ENCODE results near the gene CAPN9. TPM values are rescaled to one million over a fixed set of nuclear protein-coding genes. Genes with fewer than 3 reads are reported as not detected.

CAPN9 gene
- polyA plus RNA-seq, 1 donor (not counting 4 experiments of a cell fraction or from before 2014, with no cell fraction given): not detected

- H3K27me3 ChIP-seq (ENCODE audit: control insufficient read depth, extremely low read depth, insufficient read depth, low read length): no peaks in the 10 kb centered on the region
- no peak for FAIRE-seq
- DNase-seq (ENCODE audit: low read depth, low spot score): no peak
- H3K36me3 ChIP-seq (ENCODE audit: control insufficient read depth in 2 of 2, extremely low read depth in 1 of 2, insufficient read depth in 2 of 2, low read length in 2 of 2): no peaks in the 10 kb centered on the region
- H4K20me1 ChIP-seq (ENCODE audit: control insufficient read depth, extremely low read depth, insufficient read depth, low read length): no peaks in the 10 kb centered on the region
- H3K4me3 ChIP-seq (ENCODE audit: control insufficient read depth in 2 of 3, extremely low read depth in 1 of 3, insufficient read depth in 2 of 3, low read depth in 1 of 3, low read length in 3 of 3): no peak overlapping the region
- no peaks in the 10 kb centered on the region for H3K4me1 ChIP-seq (ENCODE audit: control insufficient read depth, extremely low read depth, insufficient read depth, low read length)
- H3K4me2 ChIP-seq (ENCODE audit: control insufficient read depth, extremely low read depth, insufficient read depth, low read depth, low read length): no peak overlapping the region
- no peak overlapping the region for H2AFZ ChIP-seq (ENCODE audit: control insufficient read depth, low read length)
- no peaks in the 10 kb centered on the region for H3K9me1 ChIP-seq (ENCODE audit: control insufficient read depth, extremely low read depth, insufficient read depth, low read length)
- H3K9me3 ChIP-seq (ENCODE audit: control insufficient read depth, low read depth, low read length): no peaks in the 10 kb centered on the region
- TF ChIP-seq EZH2 (IDR thresholded peaks at IDR 0.05; ENCODE audit: low read length) (no peak), CTCF (optimal IDR thresholded peaks at IDR 0.05 in 1 of 3, IDR thresholded peaks at IDR 0.05 in 1 of 3, conservative IDR thresholded peaks at IDR 0.05 in 1 of 3; ENCODE audit: extremely low read depth in 1 of 3, insufficient read depth in 2 of 3, low read length in 3 of 3) (no peak)
- no peak overlapping the region for H3K9ac ChIP-seq (ENCODE audit: control insufficient read depth, extremely low read depth, insufficient read depth, low read length)
- no peaks in the 10 kb centered on the region for H3K79me2 ChIP-seq (ENCODE audit: control insufficient read depth, insufficient read depth, low read length)
- H3K27ac ChIP-seq (ENCODE audit: control insufficient read depth, insufficient read depth, low read length): no peak overlapping the region
- dilution Hi-C loops (cut with MboI; ENCODE audit: extremely low pct_ligation_motif_present, low sequenced_read_pairs): no loop called here
Measured at GRCh38 chr1:230754796-230755195, 7.6 kb downstream of the CAPN9 start.

GRCh38 chr1:230757856-230758708 lies 10.9 kb downstream of the CAPN9 start:
- Histone ChIP-seq H3K27me3 (ENCODE audit: control insufficient read depth, extremely low read depth, insufficient read depth, low read length) (no peaks in the 10 kb centered on the region), H3K4me1 (ENCODE audit: control insufficient read depth, extremely low read depth, insufficient read depth, low read length) (no peaks in the 10 kb centered on the region), H3K9me1 (ENCODE audit: control insufficient read depth, extremely low read depth, insufficient read depth, low read length) (no peaks in the 10 kb centered on the region), H4K20me1 (ENCODE audit: control insufficient read depth, extremely low read depth, insufficient read depth, low read length) (no peaks in the 10 kb centered on the region), H3K79me2 (ENCODE audit: control insufficient read depth, insufficient read depth, low read length) (no peaks in the 10 kb centered on the region), H3K36me3 (ENCODE audit: control insufficient read depth in 2 of 2, extremely low read depth in 1 of 2, insufficient read depth in 2 of 2, low read length in 2 of 2) (no peaks in the 10 kb centered on the region), H2AFZ (ENCODE audit: control insufficient read depth, low read length) (no peak overlapping the region), H3K27ac (ENCODE audit: control insufficient read depth, insufficient read depth, low read length) (no peak overlapping the region), H3K9me3 (ENCODE audit: control insufficient read depth, low read depth, low read length) (no peaks in the 10 kb centered on the region), H3K9ac (ENCODE audit: control insufficient read depth, extremely low read depth, insufficient read depth, low read length) (no peak overlapping the region), H3K4me2 (ENCODE audit: control insufficient read depth, extremely low read depth, insufficient read depth, low read depth, low read length) (no peak overlapping the region), H3K4me3 (ENCODE audit: control insufficient read depth in 2 of 3, extremely low read depth in 1 of 3, insufficient read depth in 2 of 3, low read depth in 1 of 3, low read length in 3 of 3) (no peak overlapping the region)
- TF ChIP-seq CTCF (optimal IDR thresholded peaks at IDR 0.05 in 1 of 3, IDR thresholded peaks at IDR 0.05 in 1 of 3, conservative IDR thresholded peaks at IDR 0.05 in 1 of 3; ENCODE audit: extremely low read depth in 1 of 3, insufficient read depth in 2 of 3, low read length in 3 of 3) (no peak), EZH2 (IDR thresholded peaks at IDR 0.05; ENCODE audit: low read length) (no peak)
- FAIRE-seq (no peak), DNase-seq (ENCODE audit: low read depth, low spot score) (no peak)
- dilution Hi-C loops (cut with MboI; ENCODE audit: extremely low pct_ligation_motif_present, low sequenced_read_pairs): no loop called here
